ENCODE data around the gene RTN4R.

The RTN4R gene

DNA sequence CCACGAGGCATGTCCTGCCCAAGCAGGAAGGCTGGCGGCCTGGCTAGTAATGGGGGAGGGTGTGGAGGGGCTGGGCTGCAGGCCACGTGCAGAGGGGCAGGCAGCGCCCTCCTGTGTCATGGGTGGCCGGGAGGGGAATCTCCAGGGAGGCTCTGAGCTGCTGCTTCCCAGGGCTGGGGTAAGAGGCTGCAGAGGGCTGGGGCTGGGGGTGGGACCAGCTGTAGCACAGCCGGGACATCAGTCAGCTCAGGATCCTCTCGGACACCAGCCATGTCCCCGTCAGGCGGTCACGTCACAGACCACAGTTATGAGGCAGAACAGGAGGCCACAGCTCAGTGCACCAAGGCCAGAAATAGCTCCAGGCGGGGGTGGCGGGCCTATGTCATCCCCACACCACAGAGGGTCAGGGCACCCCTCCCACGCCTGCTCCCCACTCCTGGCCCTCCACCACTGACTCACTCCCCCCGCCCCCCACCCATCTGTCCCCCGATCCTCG lies 21.1 kb downstream of the RTN4R start:
- TF ChIP-seq, protein P1, sequence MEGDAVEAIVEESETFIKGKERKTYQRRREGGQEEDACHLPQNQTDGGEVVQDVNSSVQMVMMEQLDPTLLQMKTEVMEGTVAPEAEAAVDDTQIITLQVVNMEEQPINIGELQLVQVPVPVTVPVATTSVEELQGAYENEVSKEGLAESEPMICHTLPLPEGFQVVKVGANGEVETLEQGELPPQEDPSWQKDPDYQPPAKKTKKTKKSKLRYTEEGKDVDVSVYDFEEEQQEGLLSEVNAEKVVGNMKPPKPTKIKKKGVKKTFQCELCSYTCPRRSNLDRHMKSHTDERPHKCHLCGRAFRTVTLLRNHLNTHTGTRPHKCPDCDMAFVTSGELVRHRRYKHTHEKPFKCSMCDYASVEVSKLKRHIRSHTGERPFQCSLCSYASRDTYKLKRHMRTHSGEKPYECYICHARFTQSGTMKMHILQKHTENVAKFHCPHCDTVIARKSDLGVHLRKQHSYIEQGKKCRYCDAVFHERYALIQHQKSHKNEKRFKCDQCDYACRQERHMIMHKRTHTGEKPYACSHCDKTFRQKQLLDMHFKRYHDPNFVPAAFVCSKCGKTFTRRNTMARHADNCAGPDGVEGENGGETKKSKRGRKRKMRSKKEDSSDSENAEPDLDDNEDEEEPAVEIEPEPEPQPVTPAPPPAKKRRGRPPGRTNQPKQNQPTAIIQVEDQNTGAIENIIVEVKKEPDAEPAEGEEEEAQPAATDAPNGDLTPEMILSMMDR (IDR thresholded peaks at IDR 0.05): no peak
- Histone ChIP-seq H3K4me1 (ENCODE audit: control insufficient read depth in 1 of 2, insufficient read depth in 1 of 2, low read depth in 1 of 2, low read length in 1 of 2) (peaks cover 8 to 17% of the 10 kb centered on the region in 2 experiments), H3K27me3 (no peaks in the 10 kb centered on the region), H3K9me3 (no peaks in the 10 kb centered on the region), H3K4me3 (ENCODE audit: low read depth in 1 of 2, low read length in 1 of 2) (no peak overlapping the region), H3K27ac (no peak overlapping the region), H3K36me3 (peaks cover 4% of the 10 kb centered on the region)

DNA sequence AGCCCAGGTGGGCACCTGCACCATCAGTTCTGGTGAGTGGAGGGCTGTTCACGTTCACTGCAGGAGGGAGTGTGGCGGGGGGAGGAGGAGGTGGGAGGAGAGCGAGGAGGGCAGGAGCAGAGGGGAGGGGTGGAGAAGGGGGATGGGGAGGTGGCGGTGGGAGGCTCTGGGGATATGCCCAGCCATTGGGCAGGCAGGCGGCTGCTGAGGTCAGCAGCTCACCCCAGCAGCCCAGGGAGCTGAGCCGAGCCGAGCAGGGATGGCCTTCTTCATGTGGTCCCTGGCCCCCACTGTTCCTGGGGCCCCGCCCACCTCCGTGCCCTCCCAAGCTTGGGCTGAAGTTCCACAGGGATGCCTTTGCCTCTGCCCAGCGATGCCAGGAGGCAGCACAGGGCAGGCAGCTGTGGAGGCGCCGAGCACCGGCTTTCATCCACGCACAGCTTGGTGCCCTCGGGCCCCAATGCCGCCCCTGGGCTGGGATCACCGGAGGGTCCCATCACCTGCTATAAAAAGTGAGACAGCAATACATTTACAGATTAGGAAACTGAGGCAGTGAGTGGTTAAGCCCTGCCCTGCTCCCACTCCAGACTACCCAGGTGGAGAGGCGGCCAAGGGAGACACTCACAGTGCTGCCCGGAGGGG lies 21.6 kb downstream of the RTN4R start:
- TF ChIP-seq, protein P1 (IDR thresholded peaks at IDR 0.05): no peak
- Histone ChIP-seq H3K4me1 (ENCODE audit: control insufficient read depth in 1 of 2, insufficient read depth in 1 of 2, low read depth in 1 of 2, low read length in 1 of 2) (peaks cover 8 to 17% of the 10 kb centered on the region in 2 experiments), H3K27ac (no peak overlapping the region), H3K9me3 (no peaks in the 10 kb centered on the region), H3K36me3 (peaks cover 10% of the 10 kb centered on the region), H3K4me3 (ENCODE audit: low read depth in 1 of 2, low read length in 1 of 2) (no peak overlapping the region), H3K27me3 (no peaks in the 10 kb centered on the region)

DNA sequence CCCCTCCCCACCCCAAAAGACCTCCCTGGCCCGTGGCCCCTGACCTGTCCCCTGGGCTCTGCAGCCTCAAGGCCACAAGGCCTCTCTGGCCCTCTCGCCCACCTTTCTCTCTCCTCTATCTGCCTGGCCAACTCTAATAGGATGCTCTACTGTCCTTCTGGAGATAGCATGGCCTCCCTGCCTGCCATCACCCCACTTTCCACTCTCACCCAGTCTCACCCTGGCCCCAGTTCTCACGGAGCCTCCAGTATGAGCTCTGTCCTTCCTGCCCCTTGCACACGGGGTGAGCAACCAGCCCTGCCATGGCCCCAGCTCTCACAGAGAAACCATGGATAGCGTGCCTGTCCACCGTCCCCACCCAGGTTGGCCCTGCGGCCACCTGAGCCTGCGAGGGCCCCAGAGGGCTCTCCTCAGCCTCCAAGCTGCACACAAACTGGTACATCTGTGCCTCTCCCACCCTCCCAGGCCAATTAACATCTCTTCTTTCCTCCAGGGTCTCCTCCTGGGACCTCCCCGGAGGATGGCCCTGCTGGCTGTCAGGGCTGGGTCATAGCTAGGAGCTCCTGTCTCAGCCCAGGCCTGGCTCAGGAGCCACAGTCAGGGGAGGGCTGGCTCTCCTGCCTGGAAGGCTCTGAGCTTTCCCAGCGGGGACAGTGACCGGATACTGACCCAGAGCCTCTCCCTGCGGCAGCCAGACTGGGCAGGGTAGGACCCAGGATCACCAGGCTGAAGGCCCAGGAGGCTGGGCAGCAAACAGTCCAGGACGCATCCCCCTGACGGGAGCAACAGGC lies 22.3 kb downstream of the RTN4R start:
- Histone ChIP-seq H3K9me3 (no peaks in the 10 kb centered on the region), H3K4me3 (ENCODE audit: low read depth in 1 of 2, low read length in 1 of 2) (no peak overlapping the region), H3K27me3 (no peaks in the 10 kb centered on the region), H3K4me1 (ENCODE audit: control insufficient read depth in 1 of 2, insufficient read depth in 1 of 2, low read depth in 1 of 2, low read length in 1 of 2) (peaks cover 8 to 17% of the 10 kb centered on the region in 2 experiments), H3K36me3 (peaks cover 10% of the 10 kb centered on the region), H3K27ac (no peak overlapping the region)
- TF ChIP-seq, protein P1 (IDR thresholded peaks at IDR 0.05): no peak

DNA sequence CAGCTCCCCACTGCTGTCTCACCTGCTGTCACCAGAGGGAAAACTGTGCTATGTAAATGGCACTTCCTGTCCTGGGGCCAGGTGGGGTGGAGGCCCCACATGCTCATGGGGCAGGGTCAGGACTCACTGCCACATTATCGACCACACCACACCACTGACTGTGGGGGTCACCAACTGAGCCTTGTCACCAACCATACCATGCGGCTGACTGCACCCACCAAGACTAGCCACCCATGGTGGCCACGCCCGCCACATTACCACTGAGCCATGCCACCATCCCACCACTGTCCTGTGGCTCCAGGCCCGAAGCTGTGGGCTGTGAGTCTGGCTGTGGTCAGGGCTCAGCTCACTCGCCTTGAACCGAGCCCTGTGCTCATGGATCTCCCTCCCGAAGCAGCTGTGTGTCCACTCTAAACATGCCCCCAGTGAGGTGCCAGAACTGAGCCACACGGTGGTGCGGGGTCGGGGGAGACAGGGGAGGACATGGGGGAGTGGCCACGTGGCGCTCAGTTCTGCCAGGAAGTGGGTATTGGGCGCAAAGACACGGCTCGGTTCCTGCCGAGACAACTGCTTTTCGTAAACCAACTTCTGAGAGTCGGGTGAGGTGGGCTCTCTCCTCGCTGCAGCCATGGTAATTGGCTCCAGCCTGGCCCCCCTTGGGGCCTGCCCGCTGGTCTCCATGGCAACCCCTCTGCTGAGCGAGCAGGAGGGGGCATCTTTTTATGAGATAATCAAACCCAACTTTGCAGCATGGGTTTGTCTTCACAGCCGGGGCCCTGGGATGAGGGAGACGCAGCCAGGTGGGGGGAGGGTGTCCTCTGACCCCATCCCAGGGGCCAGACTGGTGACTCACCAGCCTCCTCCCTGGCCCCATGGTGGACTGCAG lies 23.2 kb downstream of the RTN4R start:
- peaks cover 10% of the 10 kb centered on the region for H3K36me3 ChIP-seq
- H3K4me3 ChIP-seq (ENCODE audit: low read depth in 1 of 2, low read length in 1 of 2): no peak overlapping the region
- H3K9me3 ChIP-seq: no peaks in the 10 kb centered on the region
- TF ChIP-seq, protein P1 (IDR thresholded peaks at IDR 0.05): no peak
- H3K27me3 ChIP-seq: no peaks in the 10 kb centered on the region
- H3K27ac ChIP-seq: no peak overlapping the region
- H3K4me1 ChIP-seq (ENCODE audit: control insufficient read depth in 1 of 2, insufficient read depth in 1 of 2, low read depth in 1 of 2, low read length in 1 of 2): peaks cover 8 to 17% of the 10 kb centered on the region in 2 experiments

DNA sequence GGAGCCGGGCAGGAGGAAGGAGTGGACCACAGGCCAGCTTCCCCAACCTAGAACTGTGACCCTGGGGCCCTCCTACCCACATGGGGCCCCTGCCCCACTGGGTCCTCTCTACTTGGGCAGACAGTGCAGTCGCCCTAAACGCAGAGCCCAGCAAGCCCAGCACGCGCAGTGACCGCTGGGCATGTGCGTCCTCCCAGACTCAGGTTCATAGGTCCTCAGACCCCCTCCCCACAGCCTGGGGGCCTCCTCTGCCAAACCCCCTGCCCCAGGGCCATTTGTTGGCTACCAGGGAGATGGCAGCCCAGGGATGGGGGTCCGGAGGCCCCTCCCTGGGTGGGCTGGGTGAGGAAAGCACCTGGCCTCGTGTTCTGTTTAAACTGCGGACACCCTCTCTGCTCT lies 23.9 kb downstream of the RTN4R start:
- Histone ChIP-seq H3K27ac (no peak overlapping the region), H3K9me3 (no peaks in the 10 kb centered on the region), H3K4me3 (ENCODE audit: low read depth in 1 of 2, low read length in 1 of 2) (no peak overlapping the region), H3K36me3 (peaks cover 10% of the 10 kb centered on the region), H3K27me3 (no peaks in the 10 kb centered on the region), H3K4me1 (ENCODE audit: control insufficient read depth in 1 of 2, insufficient read depth in 1 of 2, low read depth in 1 of 2, low read length in 1 of 2) (peaks cover 8 to 17% of the 10 kb centered on the region in 2 experiments)
- TF ChIP-seq, protein P1 (IDR thresholded peaks at IDR 0.05): no peak

All from neutrophil (primary cell).